G401 (cell line): ENCODE results near the gene OLAH. TPM values are rescaled to one million over a fixed set of nuclear protein-coding genes. Genes with fewer than 3 reads are reported as not detected.
"Not testable (repeated sequence)": the region's sequence is repeated elsewhere in the genome, so short reads cannot be mapped to it uniquely, and the experiment has no call there.

Experiments used
- DNase-seq: peaks from one replicate; pipeline ENCODE4 v3.0.0-alpha.2; 2015; ENCODE audit warnings: low spot score
- in situ Hi-C: cut with HindIII; loops from 2 replicates; pipeline ENCODE4 v1.10.0; 2016; ENCODE audit warnings: low sequenced_read_pairs, mixed read lengths
- total RNA-seq: library from RNA; depleted of rRNA; stranded (reverse); fragments of >200 nt; shearing (Covaris generic); gene quantifications from 2 replicates; pipeline ENCODE4 v1.2.3, GENCODE V29; 2014; rRNA removed

Gene OLAH
- not detected in 2 replicates for total RNA-seq

- in situ Hi-C loops: no loop called here
- no peak for DNase-seq
Measured at GRCh38 chr10:15043674-15044073, at the start of gene OLAH. Gene OLAH (plus strand): TSS chr10:15043943. CDS start chr10:15047289, 3,346 bp downstream.

GRCh38 chr10:14995964-14996565 is 47.7 kb upstream of the OLAH start:
- DNase-seq: no peak
- in situ Hi-C loops: no loop called here

DNA sequence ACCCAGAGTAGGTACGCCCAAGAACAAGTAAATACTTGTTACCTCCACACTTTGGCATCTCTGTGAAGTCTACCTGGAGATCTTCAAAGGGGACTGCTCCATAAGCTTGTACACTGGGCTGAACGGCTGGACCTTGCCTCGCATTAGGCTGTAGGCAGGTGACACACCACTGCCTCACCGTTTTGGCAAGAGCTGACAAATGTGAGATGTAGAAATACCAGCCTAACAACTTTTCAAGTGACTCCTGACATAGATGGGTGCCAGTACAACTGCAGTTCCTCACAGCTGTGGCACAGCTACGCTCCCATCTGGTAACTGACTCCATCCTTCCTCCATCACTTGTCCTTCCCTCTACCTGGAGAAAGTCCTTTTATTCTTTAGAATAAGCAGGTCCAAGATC is 30.2 kb upstream of the OLAH start:
- in situ Hi-C loops, DNase-seq: not testable (repeated sequence)

GRCh38 chr10:15015451-15015850 is 28.3 kb upstream of the OLAH start:
- in situ Hi-C loops: no loop called here

GRCh38 chr10:15020966-15021365 is 22.8 kb upstream of the OLAH start:
- DNase-seq, in situ Hi-C loops: not testable (repeated sequence)

More at GRCh38 chr10:15015451-15015850, 28.3 kb upstream of the OLAH start:
- peak; percentile 8 for DNase-seq

GRCh38 chr10:15023079-15023478 is 20.7 kb upstream of the OLAH start:
- in situ Hi-C loops, DNase-seq: not testable (repeated sequence)

- in situ Hi-C loops, DNase-seq: not testable (repeated sequence)
Measured at GRCh38 chr10:15024017-15025004, 19.4 kb upstream of the OLAH start.

DNA sequence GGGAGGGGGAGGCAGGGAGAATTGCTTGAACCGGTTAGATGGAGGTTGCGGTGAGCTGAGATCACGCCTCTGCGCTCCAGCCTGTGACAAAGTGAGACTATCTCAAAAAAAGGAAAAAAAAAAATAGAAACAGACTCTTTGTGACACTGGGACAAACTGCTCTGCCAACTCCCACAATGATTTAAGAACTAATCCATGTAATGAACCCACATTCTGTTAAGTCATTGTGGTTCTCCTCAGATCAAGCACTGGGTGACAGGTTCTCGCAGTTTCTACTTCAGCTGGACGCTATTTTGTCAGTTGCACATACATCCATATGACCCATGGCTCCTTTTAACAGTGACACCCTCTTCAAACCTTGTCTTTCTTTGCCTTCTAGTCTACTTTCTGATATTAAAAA is 18.7 kb upstream of the OLAH start:
- in situ Hi-C loops, DNase-seq: not testable (repeated sequence)

DNA sequence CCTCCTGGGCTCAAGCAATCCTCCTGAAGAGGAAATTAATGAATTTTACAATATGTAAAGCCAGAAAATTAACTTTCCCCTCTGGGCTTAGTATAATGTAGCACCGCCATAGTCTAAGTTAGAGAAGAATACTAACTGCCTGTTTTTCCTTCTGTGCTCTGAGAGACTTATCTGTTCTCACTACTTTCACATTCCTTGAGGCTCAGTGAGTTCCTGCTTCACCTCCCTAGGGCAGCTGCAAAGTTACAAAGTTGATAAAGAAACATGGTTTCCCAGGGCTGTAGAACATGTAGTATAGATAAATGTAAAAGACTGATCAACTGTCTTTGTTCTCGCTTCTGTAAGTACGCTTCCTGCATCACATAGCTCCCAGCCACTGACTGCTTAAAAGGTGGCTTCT is 16.0 kb upstream of the OLAH start:
- in situ Hi-C loops: no loop called here
- DNase-seq: no peak

DNA sequence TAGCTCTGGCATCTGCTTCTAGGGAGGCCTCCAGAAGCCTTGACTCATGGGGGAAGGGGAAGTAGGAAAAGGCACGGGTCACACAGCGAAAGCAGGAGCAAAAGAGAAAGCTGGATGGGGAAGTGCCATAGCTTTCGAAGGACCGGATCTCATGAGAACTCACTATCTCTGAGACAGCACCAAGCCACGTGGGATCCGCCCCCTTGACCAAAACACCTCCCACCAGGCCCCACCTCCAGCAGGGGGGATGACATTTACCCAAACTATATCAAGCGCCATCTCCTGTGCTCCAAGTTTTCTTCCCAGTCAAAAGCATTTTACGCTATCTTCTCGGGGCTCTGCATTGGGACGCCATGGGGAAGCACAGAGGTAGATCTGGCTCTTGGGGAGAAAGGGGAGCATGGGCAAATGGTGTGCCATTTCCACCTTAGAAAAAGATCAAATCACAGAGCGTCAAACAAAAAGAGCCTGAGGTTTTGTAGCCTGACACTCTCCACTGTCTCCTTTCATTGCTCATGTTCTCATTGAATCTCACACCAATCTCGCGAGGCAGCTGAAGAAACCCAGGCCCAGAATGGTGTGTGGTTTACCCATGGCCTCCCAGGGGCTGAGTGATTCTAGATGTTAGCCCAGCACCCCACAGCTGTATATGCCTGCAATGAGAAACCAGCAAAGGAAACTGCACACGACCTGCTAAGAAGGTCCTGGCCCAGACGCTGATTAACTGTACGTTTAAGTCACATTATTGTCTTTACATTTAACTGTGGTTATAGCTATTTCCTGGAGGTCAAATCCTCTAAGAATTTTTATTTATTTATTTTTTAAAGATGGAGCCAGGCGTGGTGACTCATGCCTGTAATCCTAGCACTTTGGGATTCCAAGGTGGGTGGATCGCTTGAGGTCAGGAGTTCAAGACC is 8.1 kb upstream of the OLAH start:
- in situ Hi-C loops: no loop called here
- DNase-seq: peak; percentile 1

DNA sequence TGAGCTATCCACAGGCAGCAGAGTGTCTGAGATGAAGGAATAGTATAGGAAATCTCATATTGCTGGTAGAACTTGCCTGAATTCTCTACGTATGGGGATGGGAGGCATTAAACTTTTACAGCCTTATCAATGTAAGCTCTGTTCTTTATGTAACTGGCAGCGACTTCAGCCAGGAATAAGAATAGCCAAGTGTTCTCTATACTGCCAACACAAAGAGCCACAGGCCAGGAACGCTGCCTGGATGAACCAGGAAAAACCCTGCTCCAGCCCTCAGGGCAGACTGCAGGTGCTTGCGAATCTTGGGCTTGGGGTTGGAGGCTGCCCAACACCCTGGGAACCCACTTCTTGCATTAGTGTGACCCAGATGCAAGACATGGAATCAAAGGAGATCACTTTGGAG is 6.1 kb upstream of the OLAH start:
- no peak for DNase-seq
- in situ Hi-C loops: no loop called here

- in situ Hi-C loops: no loop called here
Measured at GRCh38 chr10:15038416-15038815, 5.3 kb upstream of the OLAH start.

DNA sequence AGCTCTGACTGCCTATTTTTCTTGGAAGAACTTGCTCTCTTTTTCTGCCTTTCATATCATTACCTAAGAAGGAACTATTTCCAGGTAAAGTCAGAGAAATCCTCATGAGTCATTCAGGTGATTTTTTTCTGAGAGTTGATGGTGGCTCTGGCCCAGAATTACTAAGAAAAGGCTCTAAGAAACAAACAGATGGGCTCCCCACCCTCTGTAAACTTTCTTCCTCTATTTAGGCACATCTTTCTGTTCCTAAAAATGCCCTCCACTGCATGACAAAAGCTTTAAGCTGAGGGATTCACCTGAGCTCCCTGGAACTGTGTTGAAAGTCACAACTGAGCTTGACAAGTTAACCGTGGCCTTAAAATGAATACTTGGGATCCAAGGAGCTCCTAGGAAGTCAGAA is 1.6 kb downstream of the OLAH start:
- in situ Hi-C loops: no loop called here
- DNase-seq: no peak

More at GRCh38 chr10:15038416-15038815, 5.3 kb upstream of the OLAH start:
- no peak for DNase-seq

- in situ Hi-C loops: no loop called here
- no peak for DNase-seq
Measured at GRCh38 chr10:15046626-15047025, 2.9 kb downstream of the OLAH start.

DNA sequence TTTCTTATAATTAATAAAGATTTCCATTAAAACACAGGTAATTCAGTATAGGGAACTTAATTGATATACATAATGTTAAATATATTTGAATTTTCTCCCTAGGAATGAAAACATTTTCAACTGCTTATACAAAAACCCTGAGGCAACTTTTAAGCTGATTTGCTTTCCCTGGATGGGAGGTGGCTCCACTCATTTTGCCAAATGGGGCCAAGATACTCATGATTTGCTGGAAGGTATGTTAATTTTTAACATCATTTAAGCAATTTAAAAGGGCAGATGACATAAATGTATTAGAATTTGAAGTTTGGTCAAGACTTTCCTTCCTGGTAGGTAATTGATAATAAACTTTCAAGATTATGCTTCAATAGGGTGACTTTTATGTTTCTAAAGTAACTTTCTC is 5.8 kb downstream of the OLAH start:
- DNase-seq: no peak
- in situ Hi-C loops: no loop called here

DNA sequence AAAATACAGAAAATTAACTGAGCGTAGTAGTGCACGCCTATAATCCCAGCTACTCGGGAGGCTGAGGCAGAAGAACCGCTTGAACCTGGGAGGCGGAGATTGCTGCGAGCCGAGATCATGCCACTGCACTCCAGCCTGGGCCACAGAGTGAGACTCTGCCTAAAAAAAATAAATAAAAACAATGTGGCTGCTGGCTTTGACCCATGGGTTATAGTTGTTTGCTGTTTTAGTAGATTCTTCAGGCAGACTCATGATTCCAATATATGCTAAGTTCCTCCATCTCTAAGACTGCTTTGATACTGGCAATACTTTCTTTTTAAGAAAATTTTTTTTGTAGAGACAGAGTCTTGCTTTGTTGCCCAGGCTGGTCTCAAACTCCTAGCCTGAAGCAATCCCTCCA is 8.4 kb downstream of the OLAH start:
- in situ Hi-C loops: no loop called here
- DNase-seq: no peak

- DNase-seq: no peak
- in situ Hi-C loops: no loop called here
Measured at GRCh38 chr10:15053061-15053460, 9.3 kb downstream of the OLAH start.

DNA sequence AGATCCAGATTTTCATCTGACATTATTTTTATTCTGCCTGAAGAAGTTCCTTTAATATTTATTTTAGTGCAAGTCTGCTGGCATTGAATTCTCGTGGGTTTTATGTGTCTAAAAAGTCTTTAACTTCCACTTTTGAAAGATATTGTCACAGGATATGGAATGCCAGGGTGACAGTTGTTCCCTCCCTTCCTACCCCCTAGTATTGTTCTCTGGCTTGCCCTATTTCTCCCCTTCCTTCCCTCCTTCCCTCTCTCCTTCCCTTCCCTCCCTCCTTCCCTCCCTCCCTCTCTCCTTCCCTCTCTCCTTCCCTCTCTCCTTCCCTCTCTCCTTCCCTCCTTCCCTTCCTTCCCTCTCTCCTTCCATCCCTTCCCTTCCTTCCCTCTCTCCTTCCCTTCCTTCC is 14.9 kb downstream of the OLAH start:
- in situ Hi-C loops: no loop called here

DNA sequence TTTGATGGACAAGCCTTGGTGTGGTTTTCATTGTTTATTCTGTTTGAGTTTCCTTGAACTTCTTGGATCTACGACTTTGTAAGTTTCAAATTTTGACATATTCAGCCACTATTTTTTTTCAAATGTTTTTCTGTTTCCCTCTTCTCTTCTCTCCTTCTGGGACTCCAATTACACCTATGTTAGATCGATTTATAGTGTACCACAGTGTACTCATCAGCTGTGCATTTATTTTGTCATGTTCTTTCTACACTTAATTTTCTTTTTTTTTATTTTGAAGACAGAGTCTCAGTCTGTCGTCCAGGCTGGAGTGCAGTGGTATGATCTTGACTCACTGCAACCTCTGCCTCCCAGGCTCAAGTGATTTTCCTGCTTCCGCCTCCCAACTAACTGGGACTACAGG is 16.2 kb downstream of the OLAH start:
- in situ Hi-C loops: no loop called here
- no peak for DNase-seq

More for the DNA sequence above, 14.9 kb downstream of the OLAH start:
- no peak for DNase-seq
